Breast epithelium (tissue), 3 donors: ENCODE measurements around the gene CTDSPL.

Experiments
- POLR2A ChIP-seq: fragments of 450-650 bp; IDR thresholded peaks from one replicate; pipeline ENCODE4 v1.6.1; 2016; ENCODE audit warnings: antibody characterized with exemption, mild to moderate bottlenecking, moderate library complexity
- TF ChIP-seq, protein P1 (sequence below), 3 donors: fragments of 450-650 bp; IDR thresholded peaks; one replicate each; pipeline ENCODE4 v1.5.1; 2016 to 2017; ENCODE audit warnings: antibody characterized with exemption in 3 of 3, mild to moderate bottlenecking in 3 of 3, moderate library complexity in 3 of 3

DNA sequence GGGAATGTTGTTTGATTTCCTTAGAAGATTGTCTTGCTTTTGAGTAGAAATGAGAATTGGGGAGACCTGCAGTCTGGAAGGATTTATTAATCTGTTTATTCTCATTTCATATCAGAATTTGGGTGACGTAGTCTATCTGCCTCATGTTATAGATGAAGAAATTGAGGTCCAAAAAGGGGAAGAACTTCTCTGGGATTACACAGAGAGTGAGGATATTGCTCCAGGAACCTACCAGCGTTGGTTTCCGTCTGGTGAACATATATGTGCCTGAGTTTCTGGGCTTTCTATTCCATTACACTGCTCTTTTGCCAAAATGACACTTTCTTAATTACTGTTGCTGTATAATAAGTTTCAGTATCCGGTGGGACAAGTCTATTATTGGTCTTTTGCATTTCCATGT, 51.8 kb downstream of the CTDSPL start:
- TF ChIP-seq, protein P1, sequence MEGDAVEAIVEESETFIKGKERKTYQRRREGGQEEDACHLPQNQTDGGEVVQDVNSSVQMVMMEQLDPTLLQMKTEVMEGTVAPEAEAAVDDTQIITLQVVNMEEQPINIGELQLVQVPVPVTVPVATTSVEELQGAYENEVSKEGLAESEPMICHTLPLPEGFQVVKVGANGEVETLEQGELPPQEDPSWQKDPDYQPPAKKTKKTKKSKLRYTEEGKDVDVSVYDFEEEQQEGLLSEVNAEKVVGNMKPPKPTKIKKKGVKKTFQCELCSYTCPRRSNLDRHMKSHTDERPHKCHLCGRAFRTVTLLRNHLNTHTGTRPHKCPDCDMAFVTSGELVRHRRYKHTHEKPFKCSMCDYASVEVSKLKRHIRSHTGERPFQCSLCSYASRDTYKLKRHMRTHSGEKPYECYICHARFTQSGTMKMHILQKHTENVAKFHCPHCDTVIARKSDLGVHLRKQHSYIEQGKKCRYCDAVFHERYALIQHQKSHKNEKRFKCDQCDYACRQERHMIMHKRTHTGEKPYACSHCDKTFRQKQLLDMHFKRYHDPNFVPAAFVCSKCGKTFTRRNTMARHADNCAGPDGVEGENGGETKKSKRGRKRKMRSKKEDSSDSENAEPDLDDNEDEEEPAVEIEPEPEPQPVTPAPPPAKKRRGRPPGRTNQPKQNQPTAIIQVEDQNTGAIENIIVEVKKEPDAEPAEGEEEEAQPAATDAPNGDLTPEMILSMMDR (IDR thresholded peaks at IDR 0.05), result no peak
- TF ChIP-seq POLR2A, result no peak
